Endodermal cell (in vitro differentiated cells): ENCODE data around the gene GATA3. TPM values are rescaled to one million over a fixed set of nuclear protein-coding genes. Genes with fewer than 3 reads are reported as not detected.
A peak's percentile ranks its signal among the peaks of the same experiment; 100 is the strongest.

Experiments
- DNase-seq: peaks from one replicate; pipeline ENCODE4 v3.0.0-alpha.2; 2017
- H3K27ac ChIP-seq: 2 replicates; pipeline ENCODE4 v1.5.1; 2013; ENCODE audit warnings: mild to moderate bottlenecking, low read depth, low read length, moderate library complexity
- H3K27me3 ChIP-seq: 2 replicates; pipeline ENCODE4 v1.6.1; 2013; ENCODE audit warnings: mild to moderate bottlenecking, low read length, moderate library complexity; ENCODE audit not compliant: insufficient read depth, control insufficient read depth, poor library complexity, severe bottlenecking
- H3K36me3 ChIP-seq: 2 replicates; pipeline ENCODE4 v1.7.0; 2013; ENCODE audit warnings: mild to moderate bottlenecking, low read length, moderate library complexity; ENCODE audit not compliant: control insufficient read depth, insufficient read depth
- H3K4me1 ChIP-seq: one replicate; pipeline ENCODE4 v1.7.0; 2013; ENCODE audit warnings: low read length; ENCODE audit not compliant: control insufficient read depth, insufficient read depth
- H3K4me3 ChIP-seq: 2 replicates; pipeline ENCODE4 v1.5.1; 2013; ENCODE audit warnings: mild to moderate bottlenecking, low read length, moderate library complexity
- H3K9ac ChIP-seq: 2 replicates; pipeline ENCODE4 v1.6.1; 2013; ENCODE audit warnings: mild to moderate bottlenecking, low read length, moderate library complexity; ENCODE audit not compliant: poor library complexity, severe bottlenecking; ENCODE audit errors: extremely low read depth
- H3K9me3 ChIP-seq: 2 replicates; pipeline ENCODE4 v1.6.1; 2013; ENCODE audit warnings: mild to moderate bottlenecking, low read length, moderate library complexity; ENCODE audit not compliant: control insufficient read depth
- H3K27ac Mint-ChIP-seq: 2 replicates; pipeline ENCODE4 v1.8.0; 2020; ENCODE audit warnings: mixed read lengths
- H3K27me3 Mint-ChIP-seq: 2 replicates; pipeline ENCODE4 v1.8.0; 2021; ENCODE audit warnings: mild to moderate bottlenecking, mixed read lengths; ENCODE audit not compliant: insufficient read depth
- H3K36me3 Mint-ChIP-seq: 2 replicates; pipeline ENCODE4 v1.8.0; 2020; ENCODE audit warnings: low read depth, mixed read lengths
- H3K4me1 Mint-ChIP-seq: 2 replicates; pipeline ENCODE4 v1.8.0; 2020; ENCODE audit warnings: mixed read lengths
- H3K4me3 Mint-ChIP-seq: 2 replicates; pipeline ENCODE4 v1.8.0; 2020; ENCODE audit warnings: mild to moderate bottlenecking, moderate library complexity, mixed read lengths
- H3K9me3 Mint-ChIP-seq: 2 replicates; pipeline ENCODE4 v1.8.0; 2020; ENCODE audit warnings: mild to moderate bottlenecking, mixed read lengths
- WGBS, 2 experiments: methylation state at CpG; one replicate each; pipeline versions ENCODE4 v1.1.5 to v1.1.7; 2013; ENCODE audit warnings: missing lambda C conversion rate in 2 of 2, mixed read lengths in 1 of 2; ENCODE audit not compliant: insufficient coverage in 1 of 2, insufficient read length in 1 of 2; 5-methylcytosine and 5-hydroxymethylcytosine counted together
- total RNA-seq, 2 donors: library from RNA; stranded (reverse); fragmentation: NEBNext Ultra II Directional in 1 of 2; extraction: Animal tissue kit (Norgen Biotek cat#: 25700) in 1 of 2; gene quantifications; 2 replicates in 1 of 2; 3 replicates in 1 of 2; pipeline ENCODE4 v1.2.1, GENCODE V29; 2021
- TF ChIP-seq, protein P1 (sequence below): fragments of 200-600 bp; sonication (generic); conservative IDR thresholded peaks from 2 replicates; pipeline ENCODE4 v1.5.0; 2021; ENCODE audit warnings: antibody characterized with exemption, mild to moderate bottlenecking

Gene GATA3
- total RNA-seq, 2 donors from 2014 or later: 51.3 to 103 TPM

DNA sequence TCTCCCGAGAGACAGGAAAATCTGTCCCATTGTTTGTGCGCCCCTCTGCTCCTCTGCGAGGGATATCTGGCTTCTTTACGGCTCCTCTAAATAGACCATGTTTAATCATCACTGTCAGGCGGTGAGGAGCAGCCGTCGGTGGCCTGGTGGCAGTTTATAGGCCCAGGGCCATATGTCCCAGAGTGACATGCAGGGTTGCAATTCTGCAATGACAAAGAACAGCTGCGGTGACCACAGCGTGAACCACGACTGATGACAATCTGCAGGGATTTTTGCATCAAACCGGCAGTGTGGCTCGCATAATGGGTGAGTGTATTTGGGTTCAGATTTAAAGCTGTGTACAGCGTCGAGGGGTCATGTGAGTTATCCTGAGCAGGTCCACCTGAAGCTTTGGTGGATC is 41.5 kb downstream of the GATA3 start:
- Mint-ChIP-seq H3K27ac (no peak overlapping the region), H3K36me3 (no peaks in the 10 kb centered on the region), H3K27me3 (peaks cover 32% of the 10 kb centered on the region), H3K4me1 (peaks cover 5% of the 10 kb centered on the region), H3K9me3 (no peaks in the 10 kb centered on the region), H3K4me3 (no peak overlapping the region)
- Histone ChIP-seq H3K27ac (peak overlapping the region; percentile 10), H3K4me1 (no peaks in the 10 kb centered on the region), H3K9ac (no peak overlapping the region), H3K36me3 (no peaks in the 10 kb centered on the region), H3K27me3 (no peaks in the 10 kb centered on the region), H3K9me3 (no peaks in the 10 kb centered on the region), H3K4me3 (no peak overlapping the region)
- TF ChIP-seq, protein P1, sequence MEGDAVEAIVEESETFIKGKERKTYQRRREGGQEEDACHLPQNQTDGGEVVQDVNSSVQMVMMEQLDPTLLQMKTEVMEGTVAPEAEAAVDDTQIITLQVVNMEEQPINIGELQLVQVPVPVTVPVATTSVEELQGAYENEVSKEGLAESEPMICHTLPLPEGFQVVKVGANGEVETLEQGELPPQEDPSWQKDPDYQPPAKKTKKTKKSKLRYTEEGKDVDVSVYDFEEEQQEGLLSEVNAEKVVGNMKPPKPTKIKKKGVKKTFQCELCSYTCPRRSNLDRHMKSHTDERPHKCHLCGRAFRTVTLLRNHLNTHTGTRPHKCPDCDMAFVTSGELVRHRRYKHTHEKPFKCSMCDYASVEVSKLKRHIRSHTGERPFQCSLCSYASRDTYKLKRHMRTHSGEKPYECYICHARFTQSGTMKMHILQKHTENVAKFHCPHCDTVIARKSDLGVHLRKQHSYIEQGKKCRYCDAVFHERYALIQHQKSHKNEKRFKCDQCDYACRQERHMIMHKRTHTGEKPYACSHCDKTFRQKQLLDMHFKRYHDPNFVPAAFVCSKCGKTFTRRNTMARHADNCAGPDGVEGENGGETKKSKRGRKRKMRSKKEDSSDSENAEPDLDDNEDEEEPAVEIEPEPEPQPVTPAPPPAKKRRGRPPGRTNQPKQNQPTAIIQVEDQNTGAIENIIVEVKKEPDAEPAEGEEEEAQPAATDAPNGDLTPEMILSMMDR: no peak
- no peak for DNase-seq
- WGBS, 2 experiments: 90 to 93% methylated on average over 5 to 14 of the region's 14 CpGs

DNA sequence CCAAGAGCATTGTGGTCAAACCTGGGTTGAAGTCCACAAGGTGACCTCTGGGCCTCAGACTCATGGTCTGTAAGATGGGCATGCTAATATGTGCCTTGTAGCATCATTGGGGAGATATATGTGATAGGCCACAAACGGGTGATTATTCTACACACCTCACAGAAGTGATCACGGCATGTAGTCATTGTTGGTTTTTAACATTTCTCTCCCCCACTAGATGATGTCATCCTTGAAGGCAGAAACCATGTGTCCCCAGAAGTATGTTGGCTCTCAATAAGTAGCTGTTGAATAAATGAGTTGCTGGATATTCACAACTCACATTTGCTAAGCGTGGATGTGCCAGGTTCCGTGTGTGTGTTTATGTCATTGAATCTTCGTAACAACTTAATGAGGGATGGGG is 42.4 kb downstream of the GATA3 start:
- Histone ChIP-seq H3K27me3 (no peaks in the 10 kb centered on the region), H3K4me3 (no peak overlapping the region), H3K4me1 (no peaks in the 10 kb centered on the region), H3K9ac (no peak overlapping the region), H3K36me3 (no peaks in the 10 kb centered on the region), H3K9me3 (no peaks in the 10 kb centered on the region), H3K27ac (no peak overlapping the region)
- DNase-seq: no peak
- Mint-ChIP-seq H3K4me1 (peaks cover 5% of the 10 kb centered on the region), H3K4me3 (no peak overlapping the region), H3K36me3 (no peaks in the 10 kb centered on the region), H3K27ac (no peak overlapping the region), H3K27me3 (peaks cover 40% of the 10 kb centered on the region), H3K9me3 (no peaks in the 10 kb centered on the region)
- TF ChIP-seq, protein P1: no peak
- 92 to 100% methylated on average over 2 to 4 of the region's 5 CpGs for WGBS, 2 experiments

DNA sequence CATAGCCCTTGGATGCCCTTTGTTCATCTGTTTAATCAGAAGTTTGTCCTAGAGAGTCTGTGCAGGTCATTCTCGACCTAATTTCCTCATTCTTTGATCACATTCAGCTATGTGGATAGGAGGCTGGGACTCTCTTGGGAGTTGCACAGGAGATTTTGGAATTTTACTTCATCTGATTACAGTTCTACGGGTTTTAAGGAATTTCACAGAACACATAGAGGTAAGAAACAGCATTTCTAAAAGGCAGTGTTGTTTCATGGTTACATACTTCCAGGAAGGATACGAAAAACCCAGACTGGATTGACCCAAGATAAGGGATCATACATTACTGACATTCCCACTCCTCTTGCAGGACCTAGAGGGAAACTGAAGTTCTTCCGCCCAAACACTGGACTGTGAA is 45.9 kb downstream of the GATA3 start:
- Histone ChIP-seq H3K4me3 (no peak overlapping the region), H3K9me3 (no peaks in the 10 kb centered on the region), H3K27ac (no peak overlapping the region), H3K9ac (no peak overlapping the region), H3K36me3 (no peaks in the 10 kb centered on the region), H3K27me3 (no peaks in the 10 kb centered on the region), H3K4me1 (peaks cover 7% of the 10 kb centered on the region)
- TF ChIP-seq, protein P1: no peak
- peaks cover 31% of the 10 kb centered on the region for H3K4me1 Mint-ChIP-seq
- DNase-seq: no peak
- WGBS, 2 experiments: 71 to 100% methylated on average over 1 to 4 of the region's 4 CpGs
- H3K9me3 Mint-ChIP-seq: no peaks in the 10 kb centered on the region
- peaks cover 65% of the 10 kb centered on the region for H3K27me3 Mint-ChIP-seq
- H3K36me3 Mint-ChIP-seq: no peaks in the 10 kb centered on the region
- H3K27ac Mint-ChIP-seq: no peak overlapping the region
- no peak overlapping the region for H3K4me3 Mint-ChIP-seq
